ENCODE measurements around the gene SRA1. TPM values are rescaled to one million over a fixed set of nuclear protein-coding genes. Genes with fewer than 3 reads are reported as not detected.

SRA1 gene
- total and polyA plus RNA-seq, 2 of the 8 experiments (the other 6 are each of a cell fraction or from before 2014, with no cell fraction given) = 27.4 to 39.4 TPM

- peaks cover 9 to 37% of the 10 kb centered on the region in 2 experiments; a peak in 3 of 4 replicates for H3K79me2 ChIP-seq (ENCODE audit: control insufficient read depth in 1 of 2, insufficient read depth in 2 of 2, low read length in 2 of 2)
- H2BK5ac ChIP-seq (ENCODE audit: low read depth, low read length) = peak overlapping the region; percentile 91
- peak overlapping the region; percentile 94 for H2BK12ac ChIP-seq (ENCODE audit: low read depth, low read length)
- CTCF ChIA-PET (ENCODE audit: partially characterized antibody) = interaction anchor here (1.1 to 3.4 kb wide), 3 partner anchors 10 to 154 kb away, joined by 3 to 19 read pairs (median 12); partner anchors contain the start of gene EIF4EBP3
- DNase-seq (ENCODE audit: low read depth in 1 of 2, low spot score in 2 of 2) = no peak
- H3K14ac ChIP-seq (ENCODE audit: insufficient read length) = no peak overlapping the region
- peak overlapping the region; percentile 98; the same call in 1 of the 2 replicates for H4K8ac ChIP-seq (ENCODE audit: extremely low read depth, insufficient read depth, low read length)
- POLR2A ChIA-PET (ENCODE audit: partially characterized antibody) = interaction anchor here (0.9 to 10.8 kb wide), 14 partner anchors 9 to 199 kb away, joined by 3 to 191 read pairs (median 6); partner anchors contain the start of genes ANKHD1, DND1, EIF4EBP3 and HARS1
- H2BK120ac ChIP-seq (replicated peaks; ENCODE audit: low read depth, low read length) = peak overlapping the region; percentile 65
- H3K4ac ChIP-seq (replicated peaks; ENCODE audit: insufficient read length, low read depth, low read length) = peak overlapping the region; percentile 89
- peak overlapping the region; percentile 66 to 82 for H3K4me2 ChIP-seq (ENCODE audit: insufficient read depth in 1 of 2, low read depth in 2 of 2, low read length in 2 of 2)
- H2BK15ac ChIP-seq (ENCODE audit: low read length) = peak overlapping the region; percentile 99
- FAIRE-seq = no peak
- no peak overlapping the region for H3K56ac ChIP-seq (replicated peaks; ENCODE audit: insufficient read length, low read depth, low read length)
- H3K9me3 ChIP-seq (ENCODE audit: insufficient read depth in 2 of 2, low read depth in 1 of 2, low read length in 1 of 2) = no peaks in the 10 kb centered on the region
- H2AFZ ChIP-seq (ENCODE audit: low read length) = no peak overlapping the region
- no peak for TF ChIP-seq BRCA1 (IDR thresholded peaks at IDR 0.05; ENCODE audit: low read depth, low read length)
- H4K91ac ChIP-seq (replicated peaks; ENCODE audit: insufficient read length, low read length) = peak overlapping the region; percentile 87
- no peak overlapping the region for H3K23ac ChIP-seq (ENCODE audit: insufficient read length)
- peak overlapping the region; percentile 98 for H3K18ac ChIP-seq (ENCODE audit: extremely low read depth, low read length)
- H3K4me3 ChIP-seq (ENCODE audit: extremely low read depth in 1 of 4, insufficient read depth in 2 of 4, low read depth in 3 of 4, low read length in 4 of 4) = peak overlapping the region; percentile 61 to 93 (median 64); a peak in 7 of 8 replicates
- no peak overlapping the region for H4K5ac ChIP-seq (ENCODE audit: insufficient read length, low read depth, low read length)
- peak overlapping the region in 3 of 4 experiments; percentile 60 to 85 (median 69); a peak in 5 of 7 replicates for H3K9ac ChIP-seq (replicated peaks in 1 of 4; ENCODE audit: extremely low read depth in 1 of 4, low read depth in 3 of 4, low read length in 3 of 4)
- H3K79me1 ChIP-seq (ENCODE audit: low read depth, low read length) = peaks cover 5% of the 10 kb centered on the region
- peak overlapping the region; percentile 98 for H2AK5ac ChIP-seq (ENCODE audit: low read depth, low read length)
- 90% methylated on average over 3 of the region's 3 CpGs; no CpG with 5 or more reads in 1 of the 2 experiments for WGBS, 2 experiments (ENCODE audit: extremely low coverage in 1 of 2, insufficient coverage in 1 of 2, insufficient read length in 1 of 2, insufficient replicate concordance in 2 of 2, low coverage in 1 of 2, low lambda C conversion rate in 2 of 2, missing lambda C conversion rate in 1 of 2)
- H3K27me3 ChIP-seq (replicated peaks in 1 of 4; ENCODE audit: control insufficient read depth in 3 of 4, extremely low read depth in 1 of 4, insufficient read depth in 3 of 4, low read length in 3 of 4) = no peaks in the 10 kb centered on the region
- peaks cover 0 to 6% (median 5%) of the 10 kb centered on the region in 4 experiments; a peak in 4 of 7 replicates for H3K4me1 ChIP-seq (replicated peaks in 1 of 4; ENCODE audit: control insufficient read depth in 3 of 4, insufficient read depth in 4 of 4, low read length in 3 of 4)
- peaks cover 8% of the 10 kb centered on the region; the same call in 1 of the 2 replicates for H3K23me2 ChIP-seq (ENCODE audit: low read depth, low read length)
- H3K36me3 ChIP-seq (ENCODE audit: control insufficient read depth in 2 of 4, insufficient read depth in 4 of 4, low read length in 3 of 4) = no peaks in the 10 kb centered on the region; a peak in 1 of 8 replicates
- H4K20me1 ChIP-seq (replicated peaks in 1 of 2; ENCODE audit: control insufficient read depth in 1 of 2, insufficient read depth in 2 of 2, low read length in 2 of 2) = peaks cover 0 to 5% of the 10 kb centered on the region in 2 experiments
- H3K27ac ChIP-seq (ENCODE audit: low read depth, low read length) = peak overlapping the region; percentile 85
- peak overlapping the region; percentile 86; the same call in 1 of the 2 replicates for H2BK20ac ChIP-seq (ENCODE audit: low read length)
These were observed 692 bp upstream of the SRA1 start for GRCh38 chr5:140557965-140558364.

Data from H1 (cell line).